IPS DF 6.9 (cell line): ENCODE data around the gene PPP2R3C.

Experiments
- DNase-seq: peaks from one replicate; pipeline ENCODE4 v3.0.0-alpha.2; 2013; ENCODE audit warnings: low read depth, low spot score
- H3K27ac ChIP-seq: one replicate; pipeline ENCODE4 v1.5.1; 2013; ENCODE audit warnings: low read length, control low read depth
- H3K27me3 ChIP-seq: 2 replicates; pipeline ENCODE4 v1.6.1; 2013; ENCODE audit warnings: mild to moderate bottlenecking, low read length; ENCODE audit not compliant: control insufficient read depth, insufficient read depth
- H3K36me3 ChIP-seq: 2 replicates; pipeline ENCODE4 v1.6.1; 2013; ENCODE audit warnings: low read length; ENCODE audit not compliant: control insufficient read depth, insufficient read depth
- H3K4me1 ChIP-seq: 2 replicates; pipeline ENCODE4 v1.6.1; 2013; ENCODE audit warnings: low read length; ENCODE audit not compliant: control insufficient read depth, insufficient read depth
- H3K4me3 ChIP-seq: 2 replicates; pipeline ENCODE4 v1.5.1; 2013; ENCODE audit warnings: mild to moderate bottlenecking, low read length
- H3K9me3 ChIP-seq: 2 replicates; pipeline ENCODE4 v1.6.1; 2013; ENCODE audit warnings: low read length, inconsistent platforms; ENCODE audit not compliant: control insufficient read depth, insufficient read depth
- WGBS: extraction: QIAGEN DNeasy Blood & Tissue Kit; methylation state at CpG from one replicate; pipeline ENCODE4 v1.1.7; 2013; ENCODE audit warnings: mixed read lengths, missing lambda C conversion rate; ENCODE audit not compliant: insufficient read length, insufficient coverage; 5-methylcytosine and 5-hydroxymethylcytosine counted together

Gene PPP2R3C

DNA sequence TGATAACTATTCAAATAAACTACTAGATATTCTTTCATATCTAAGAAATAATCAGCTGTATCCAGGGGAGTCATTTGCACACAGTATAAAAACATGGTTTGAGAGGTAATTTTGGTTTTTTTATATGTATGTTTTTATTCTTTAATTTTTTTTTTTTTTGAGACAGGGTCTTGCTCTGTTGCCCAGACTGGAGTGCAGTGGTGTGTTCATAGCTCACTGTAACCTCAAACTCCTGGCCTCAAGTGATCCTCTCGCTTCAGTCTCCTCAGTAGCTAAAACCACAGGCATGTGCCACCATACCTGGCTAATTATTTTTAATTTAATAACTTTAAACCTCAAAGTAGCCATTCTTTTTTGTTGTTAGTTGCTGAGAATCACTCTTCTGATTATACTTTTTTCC lies 2.3 kb upstream of the PPP2R3C start:
- H3K4me3 ChIP-seq = no peak overlapping the region
- no CpG with 5 or more reads among the region's 1 CpG for WGBS
- H3K36me3 ChIP-seq = no peaks in the 10 kb centered on the region
- no peaks in the 10 kb centered on the region for H3K4me1 ChIP-seq
- no peaks in the 10 kb centered on the region for H3K9me3 ChIP-seq
- no peak for DNase-seq
- no peaks in the 10 kb centered on the region for H3K27me3 ChIP-seq
- no peak overlapping the region for H3K27ac ChIP-seq

DNA sequence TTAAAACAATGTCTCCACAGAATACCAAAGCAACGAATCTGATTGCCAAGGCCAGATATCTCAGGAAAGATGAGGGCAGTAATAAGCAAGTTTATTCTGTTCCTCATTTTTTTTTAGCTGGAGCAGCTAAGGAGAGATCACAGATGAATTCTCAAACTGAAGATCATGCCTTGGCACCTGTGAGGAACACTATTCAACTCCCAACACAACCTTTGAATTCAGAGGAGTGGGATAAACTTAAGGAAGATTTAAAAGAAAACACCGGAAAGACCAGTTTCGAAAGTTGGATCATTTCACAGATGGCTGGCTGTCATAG lies 1.6 kb upstream of the PPP2R3C start:
- Histone ChIP-seq H3K4me1 (no peaks in the 10 kb centered on the region), H3K4me3 (no peak overlapping the region; the same call in 1 of the 2 replicates), H3K36me3 (no peaks in the 10 kb centered on the region), H3K27me3 (no peaks in the 10 kb centered on the region), H3K9me3 (no peaks in the 10 kb centered on the region), H3K27ac (no peak overlapping the region)
- no CpG with 5 or more reads among the region's 3 CpGs for WGBS
- no peak for DNase-seq

DNA sequence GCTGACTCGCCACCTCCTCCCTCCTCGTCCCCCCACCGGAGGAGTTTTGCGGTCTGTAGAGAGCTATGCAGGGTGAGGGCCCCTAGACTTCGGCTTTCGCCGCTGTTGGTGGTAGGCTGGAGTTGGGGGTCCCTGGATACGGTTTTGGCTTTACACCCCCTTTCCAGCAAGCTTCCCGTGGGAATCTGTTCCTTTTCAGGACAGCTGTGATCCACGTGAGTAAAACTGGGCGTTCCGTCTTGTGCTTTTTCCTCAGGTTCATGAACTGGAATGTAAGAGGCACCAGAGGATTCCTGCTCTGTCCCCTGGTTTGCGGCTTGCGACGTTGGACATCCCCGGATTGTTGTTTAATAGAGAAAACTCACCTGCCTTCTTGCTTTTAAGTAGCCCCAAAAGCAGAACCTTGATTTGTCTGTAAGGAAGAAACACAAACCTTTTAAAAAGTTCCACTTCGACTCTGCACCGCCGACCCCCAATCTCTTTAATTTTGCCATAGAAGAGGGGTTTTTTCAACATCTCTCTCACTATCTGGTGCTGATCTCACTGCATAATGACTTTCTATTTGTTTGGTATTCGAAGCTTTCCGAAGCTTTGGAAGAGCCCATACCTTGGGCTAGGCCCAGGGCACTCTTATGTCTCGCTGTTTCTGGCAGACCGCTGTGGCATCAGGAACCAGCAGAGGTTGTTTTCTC lies 1.1 kb upstream of the PPP2R3C start:
- Histone ChIP-seq H3K36me3 (no peaks in the 10 kb centered on the region), H3K27me3 (no peaks in the 10 kb centered on the region), H3K27ac (no peak overlapping the region), H3K4me3 (peak overlapping the region; percentile 71), H3K9me3 (no peaks in the 10 kb centered on the region), H3K4me1 (no peaks in the 10 kb centered on the region)
- no peak for DNase-seq
- WGBS = no CpG with 5 or more reads among the region's 23 CpGs

DNA sequence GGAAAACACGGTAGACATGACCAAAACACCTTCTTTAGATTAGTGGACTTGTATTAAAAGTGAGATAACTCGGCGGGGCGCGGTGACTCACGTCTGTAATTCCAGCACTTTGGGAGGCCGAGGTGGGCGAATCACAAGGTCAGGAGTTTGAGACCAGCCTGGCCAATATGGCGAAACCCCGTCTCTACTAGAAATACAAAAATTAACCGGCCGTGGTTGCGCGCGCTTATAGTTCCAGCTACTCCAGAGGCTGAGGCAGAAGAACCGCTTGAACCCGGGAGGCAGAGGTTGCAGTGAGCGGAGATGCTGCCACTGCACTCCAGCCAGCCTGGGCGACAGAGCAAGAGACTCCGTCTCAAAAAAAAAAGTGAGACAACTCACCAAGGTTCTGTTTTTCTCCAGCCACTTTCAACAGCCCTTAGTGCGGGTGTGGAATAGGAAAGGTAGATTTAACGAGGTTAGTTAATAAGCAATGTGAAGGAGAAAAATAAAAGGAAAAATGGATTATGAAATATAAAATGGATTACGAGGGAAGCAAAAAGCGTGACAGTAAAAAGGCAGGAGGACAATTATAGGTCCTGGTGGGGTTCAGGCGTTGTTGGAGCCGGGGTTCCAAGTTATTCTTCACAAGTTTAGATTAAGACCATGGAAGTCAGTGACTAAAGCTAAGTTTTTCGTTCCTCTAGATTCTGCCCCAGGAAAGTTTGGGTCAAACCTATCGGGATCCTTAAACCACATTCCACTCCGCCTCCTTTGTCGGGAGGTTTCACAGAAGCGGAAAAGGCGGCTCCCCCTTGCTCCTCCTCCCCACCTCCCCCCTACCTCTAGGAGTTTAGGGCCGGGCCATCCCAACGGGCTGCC lies 534 bp downstream of the PPP2R3C start:
- Histone ChIP-seq H3K4me3 (peak overlapping the region; percentile 71; the same call in 1 of the 2 replicates), H3K4me1 (no peaks in the 10 kb centered on the region), H3K27ac (no peak overlapping the region), H3K27me3 (no peaks in the 10 kb centered on the region), H3K9me3 (no peaks in the 10 kb centered on the region), H3K36me3 (no peaks in the 10 kb centered on the region)
- WGBS = 100% methylated on average over 3 of the region's 34 CpGs
- no peak for DNase-seq

- Histone ChIP-seq H3K4me3 (no peak overlapping the region), H3K36me3 (no peaks in the 10 kb centered on the region; the same call in 1 of the 2 replicates), H3K4me1 (peaks cover 1% of the 10 kb centered on the region; the same call in 1 of the 2 replicates), H3K27me3 (no peaks in the 10 kb centered on the region), H3K9me3 (no peaks in the 10 kb centered on the region; the same call in 1 of the 2 replicates), H3K27ac (no peak overlapping the region)
- DNase-seq = no peak
- WGBS = no CpG with 5 or more reads among the region's 2 CpGs
These were observed 4.7 kb downstream of the PPP2R3C start for GRCh38 chr14:35117112-35117511.

- Histone ChIP-seq H3K36me3 (no peaks in the 10 kb centered on the region; the same call in 1 of the 2 replicates), H3K4me1 (peaks cover 1% of the 10 kb centered on the region; the same call in 1 of the 2 replicates), H3K27me3 (no peaks in the 10 kb centered on the region), H3K9me3 (no peaks in the 10 kb centered on the region; the same call in 1 of the 2 replicates), H3K4me3 (no peak overlapping the region), H3K27ac (no peak overlapping the region)
- no peak for DNase-seq
- WGBS = no CpG with 5 or more reads among the region's 4 CpGs
These were observed 5.5 kb downstream of the PPP2R3C start for GRCh38 chr14:35116242-35116641.

- H3K4me1 ChIP-seq = peaks cover 1% of the 10 kb centered on the region; the same call in 1 of the 2 replicates
- no peak for DNase-seq
- no peaks in the 10 kb centered on the region; the same call in 1 of the 2 replicates for H3K9me3 ChIP-seq
- H3K27me3 ChIP-seq = no peaks in the 10 kb centered on the region
- 100% methylated on average over 1 of the region's 2 CpGs for WGBS
- no peak overlapping the region for H3K4me3 ChIP-seq
- H3K27ac ChIP-seq = no peak overlapping the region
- H3K36me3 ChIP-seq = no peaks in the 10 kb centered on the region; the same call in 1 of the 2 replicates
These were observed 7.8 kb downstream of the PPP2R3C start for GRCh38 chr14:35114036-35114435.

DNA sequence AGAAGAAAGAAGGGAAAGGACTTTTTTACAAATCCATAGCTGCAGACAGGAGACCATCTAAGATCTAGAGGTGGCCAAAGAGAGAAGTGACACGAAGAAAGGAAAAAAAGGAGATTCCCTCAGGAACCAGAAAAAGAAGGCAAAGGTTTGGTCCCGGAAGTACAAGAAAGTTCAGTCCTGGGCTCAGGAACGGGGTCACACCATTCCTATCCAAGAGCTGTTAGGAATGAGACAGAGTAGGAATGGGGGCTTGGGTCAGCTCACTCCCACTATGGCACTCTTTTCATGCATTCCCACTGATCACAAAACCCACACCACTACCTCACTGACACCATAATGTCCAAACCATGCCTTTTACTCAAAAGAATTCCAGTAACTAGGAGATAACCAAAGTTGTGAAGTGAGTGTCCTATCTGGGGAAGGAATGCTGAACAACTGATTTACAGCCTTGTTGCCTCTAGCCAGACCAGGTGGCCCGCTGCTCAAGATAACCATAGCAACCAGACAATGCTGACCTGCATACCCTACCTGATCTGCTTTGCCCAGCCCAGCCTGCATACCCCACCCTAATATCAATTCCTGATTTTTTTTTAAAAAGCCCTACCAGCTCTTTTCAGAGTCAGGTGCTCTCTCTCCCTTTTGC lies 8.4 kb downstream of the PPP2R3C start:
- Histone ChIP-seq H3K27me3 (no peaks in the 10 kb centered on the region), H3K9me3 (no peaks in the 10 kb centered on the region; the same call in 1 of the 2 replicates), H3K4me3 (no peak overlapping the region), H3K4me1 (peaks cover 1% of the 10 kb centered on the region; the same call in 1 of the 2 replicates), H3K27ac (no peak overlapping the region), H3K36me3 (no peaks in the 10 kb centered on the region; the same call in 1 of the 2 replicates)
- no peak for DNase-seq
- no CpG with 5 or more reads among the region's 4 CpGs for WGBS

GRCh38 chr14:35112641-35113040 lies 9.1 kb downstream of the PPP2R3C start:
- H3K4me3 ChIP-seq = no peak overlapping the region
- no peak for DNase-seq
- no peaks in the 10 kb centered on the region for H3K27me3 ChIP-seq
- no peaks in the 10 kb centered on the region; the same call in 1 of the 2 replicates for H3K36me3 ChIP-seq
- H3K9me3 ChIP-seq = no peaks in the 10 kb centered on the region; the same call in 1 of the 2 replicates
- no CpG with 5 or more reads among the region's 2 CpGs for WGBS
- H3K27ac ChIP-seq = no peak overlapping the region
- peaks cover 1% of the 10 kb centered on the region; the same call in 1 of the 2 replicates for H3K4me1 ChIP-seq

- H3K4me3 ChIP-seq = no peak overlapping the region
- no peaks in the 10 kb centered on the region for H3K27me3 ChIP-seq
- no peaks in the 10 kb centered on the region; the same call in 1 of the 2 replicates for H3K9me3 ChIP-seq
- no peak for DNase-seq
- no peaks in the 10 kb centered on the region; the same call in 1 of the 2 replicates for H3K36me3 ChIP-seq
- H3K4me1 ChIP-seq = no peaks in the 10 kb centered on the region
- no peak overlapping the region for H3K27ac ChIP-seq
These were observed 13.9 kb downstream of the PPP2R3C start for GRCh38 chr14:35107866-35108265.
